SH-SY5Y (cell line): Measurements from ENCODE around the gene ATG9A.

Source experiments
- GATA2 ChIP-seq: IDR thresholded peaks from 2 replicates; pipeline ENCODE4 v1.6.1; 2011; ENCODE audit warnings: mild to moderate bottlenecking, low read depth, low read length
- GATA3 ChIP-seq: IDR thresholded peaks from 2 replicates; pipeline ENCODE4 v1.6.1; 2011; ENCODE audit warnings: low read depth, mild to moderate bottlenecking, low read length, moderate library complexity

DNA sequence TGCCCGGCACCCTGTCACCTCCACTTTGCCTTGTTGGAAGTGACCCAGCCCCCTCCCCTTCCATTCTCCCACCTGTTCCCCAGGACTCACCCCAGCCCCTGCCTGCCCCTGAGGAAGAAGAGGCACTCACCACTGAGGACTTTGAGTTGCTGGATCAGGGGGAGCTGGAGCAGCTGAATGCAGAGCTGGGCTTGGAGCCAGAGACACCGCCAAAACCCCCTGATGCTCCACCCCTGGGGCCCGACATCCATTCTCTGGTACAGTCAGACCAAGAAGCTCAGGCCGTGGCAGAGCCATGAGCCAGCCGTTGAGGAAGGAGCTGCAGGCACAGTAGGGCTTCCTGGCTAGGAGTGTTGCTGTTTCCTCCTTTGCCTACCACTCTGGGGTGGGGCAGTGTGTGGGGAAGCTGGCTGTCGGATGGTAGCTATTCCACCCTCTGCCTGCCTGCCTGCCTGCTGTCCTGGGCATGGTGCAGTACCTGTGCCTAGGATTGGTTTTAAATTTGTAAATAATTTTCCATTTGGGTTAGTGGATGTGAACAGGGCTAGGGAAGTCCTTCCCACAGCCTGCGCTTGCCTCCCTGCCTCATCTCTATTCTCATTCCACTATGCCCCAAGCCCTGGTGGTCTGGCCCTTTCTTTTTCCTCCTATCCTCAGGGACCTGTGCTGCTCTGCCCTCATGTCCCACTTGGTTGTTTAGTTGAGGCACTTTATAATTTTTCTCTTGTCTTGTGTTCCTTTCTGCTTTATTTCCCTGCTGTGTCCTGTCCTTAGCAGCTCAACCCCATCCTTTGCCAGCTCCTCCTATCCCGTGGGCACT is 46.9 kb downstream of the ATG9A start:
- TF ChIP-seq GATA2 (no peak), GATA3 (no peak)
